GM18861 (cell line): ENCODE measurements around the gene SNAP23.
A peak's percentile ranks its signal among the peaks of the same experiment; 100 is the strongest.

Source experiments
- ATAC-seq: cut with Tn5 transposase; IDR thresholded peaks from one replicate; pipeline ENCODE4 v1.9.1; 2021; ENCODE audit not compliant: unreplicated experiment

Gene SNAP23

DNA sequence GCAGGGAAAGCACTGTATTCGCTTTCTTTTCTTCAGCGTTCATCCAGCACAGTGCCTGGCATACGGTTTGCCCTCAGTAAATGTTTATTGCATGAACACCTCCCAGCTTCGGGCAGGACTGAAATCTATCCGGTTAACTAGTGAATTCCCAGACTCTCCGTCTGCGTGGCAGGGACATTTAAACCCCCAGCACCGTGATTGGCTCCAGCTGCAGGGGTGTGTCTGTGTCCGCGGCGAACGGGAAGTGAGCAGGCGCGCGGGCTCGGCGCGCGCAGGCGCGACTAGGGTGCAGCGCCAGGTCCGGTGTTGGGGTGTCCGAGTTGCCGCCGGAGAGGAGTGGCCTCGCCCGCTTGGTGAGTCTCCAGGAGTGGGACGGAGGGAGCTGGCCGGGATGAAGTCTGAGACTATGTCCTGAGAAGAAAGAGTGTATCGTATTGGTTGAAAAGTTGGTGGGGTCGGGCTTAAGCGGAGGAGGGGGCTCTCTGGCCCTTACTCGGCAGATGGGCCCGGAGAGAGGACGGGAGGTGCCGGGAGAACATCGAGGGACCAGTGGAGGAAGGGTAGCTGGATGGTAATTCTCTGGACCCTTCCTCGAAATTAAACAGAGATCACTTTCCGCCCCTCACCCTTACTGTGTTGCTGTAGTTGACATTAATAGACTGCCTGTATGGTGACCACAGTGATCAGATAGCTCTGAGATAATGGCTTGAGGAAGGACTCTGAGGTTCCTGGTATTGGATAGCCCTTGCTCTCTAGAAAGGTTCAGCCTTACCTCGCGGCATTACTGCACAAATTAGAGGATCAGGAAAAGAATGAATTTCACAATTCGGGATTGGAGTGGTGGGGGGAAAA, at the start of gene SNAP23:
SNAP23 (plus strand) TSS at position 274 of the 852 bp plus-strand sequence. CDS start 16,213 bp downstream, outside the sequence.
- peak; percentile 68 for ATAC-seq

DNA sequence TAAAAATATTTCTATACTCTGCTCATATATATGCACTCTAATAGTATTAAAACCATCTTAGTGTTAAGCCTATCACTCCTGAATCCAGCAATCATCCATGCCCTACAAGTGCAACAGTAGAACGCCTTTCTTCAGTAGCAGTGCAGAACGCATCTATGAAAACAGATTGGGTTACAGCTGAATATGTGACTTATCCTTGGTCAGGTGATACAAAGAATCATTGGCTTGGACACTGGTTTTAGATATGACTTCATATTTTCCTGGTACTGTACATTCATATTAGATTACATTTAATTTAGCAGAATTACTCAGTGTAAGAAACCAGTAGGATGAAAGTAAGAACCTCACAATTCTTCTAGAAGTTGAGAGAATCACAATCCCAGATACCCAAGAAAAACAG, 47.8 kb upstream of the SNAP23 start:
- ATAC-seq, result no peak

DNA sequence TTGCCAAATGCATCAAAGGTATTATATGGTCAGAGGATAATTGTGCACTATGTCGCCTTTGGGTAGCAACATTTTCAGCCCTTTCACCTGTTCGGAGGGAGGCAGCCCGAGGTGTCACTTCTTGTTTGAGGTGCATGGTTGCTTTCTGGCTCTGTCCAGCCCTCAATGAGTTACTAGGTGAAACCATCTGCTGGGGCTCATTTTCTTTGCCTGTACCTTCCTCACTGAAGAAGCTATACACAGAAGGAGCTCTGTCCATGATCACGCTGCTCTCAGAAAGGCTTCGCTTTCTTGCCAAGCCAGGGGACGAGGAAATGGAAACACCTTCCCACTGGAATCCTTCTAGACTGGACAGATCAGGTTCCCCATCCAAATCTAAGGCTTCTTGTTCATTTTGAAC, 47.2 kb upstream of the SNAP23 start:
- ATAC-seq, result no peak

DNA sequence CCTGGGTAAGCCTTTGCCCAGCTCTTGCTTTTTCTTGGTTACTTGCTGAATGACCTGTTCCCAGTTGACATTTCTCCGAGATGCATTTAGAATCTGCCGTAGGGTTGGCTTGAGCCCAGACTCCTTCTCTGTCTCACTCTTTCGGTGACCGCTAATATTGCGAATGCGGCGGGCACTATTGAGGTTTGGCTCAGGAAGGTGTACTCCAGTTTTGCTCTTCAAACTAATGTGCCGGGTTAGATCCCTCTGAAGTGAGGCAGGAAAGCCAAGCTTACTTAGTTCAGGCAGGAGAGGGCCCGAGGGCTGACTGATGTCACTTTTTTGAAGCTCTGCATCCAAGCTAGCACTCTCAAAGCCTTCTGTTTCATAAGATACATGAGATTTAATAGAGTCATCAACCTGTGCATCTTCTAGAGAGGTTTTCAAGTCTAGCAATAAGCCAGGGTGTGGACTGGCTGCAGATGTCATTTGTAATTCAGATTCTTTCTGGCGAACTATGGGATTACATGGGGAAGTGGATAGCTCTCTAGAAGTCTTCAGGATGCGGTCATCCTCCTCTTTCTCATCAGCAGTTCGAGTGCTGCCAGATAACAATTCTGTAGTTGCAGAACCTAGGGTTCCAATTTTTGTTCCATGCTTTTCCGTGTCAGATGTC, 45.5 kb upstream of the SNAP23 start:
- ATAC-seq, result no peak

DNA sequence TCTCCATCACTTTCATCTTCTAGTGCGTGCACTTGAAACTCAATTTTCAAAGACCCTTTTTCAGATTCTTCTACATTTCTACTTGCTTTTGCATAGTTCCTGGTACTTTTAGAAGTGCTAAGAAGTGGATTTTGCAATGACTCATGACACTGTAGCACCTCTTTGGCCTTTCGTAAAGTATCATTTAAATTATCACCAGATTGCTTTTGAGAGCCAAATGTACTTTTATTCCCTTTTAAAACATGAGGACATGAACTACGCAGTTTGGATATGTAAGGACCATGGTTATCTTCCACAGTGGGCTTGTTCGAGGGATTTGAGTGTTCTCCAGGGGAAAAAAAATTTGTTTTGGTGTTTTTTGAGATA, 45.0 kb upstream of the SNAP23 start:
- ATAC-seq, result no peak

DNA sequence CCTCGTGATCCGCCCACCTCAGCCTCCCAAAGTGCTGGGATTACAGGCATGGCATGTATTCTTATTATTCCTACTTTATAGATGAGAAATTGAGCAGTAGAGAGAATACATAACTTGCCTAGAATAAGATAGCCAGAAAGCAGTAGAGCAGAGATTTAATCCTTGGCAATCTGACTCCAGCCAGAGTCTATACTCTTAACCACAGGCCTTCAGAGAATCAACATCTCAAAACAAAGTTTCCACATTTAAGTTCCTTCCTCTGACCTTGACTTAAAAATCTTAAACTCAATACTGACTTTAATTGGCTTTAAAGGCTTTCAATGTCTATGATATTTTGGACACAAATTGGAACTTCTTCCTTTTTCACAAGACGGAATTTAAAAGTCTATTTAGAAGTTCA, 41.6 kb upstream of the SNAP23 start:
- no peak for ATAC-seq

DNA sequence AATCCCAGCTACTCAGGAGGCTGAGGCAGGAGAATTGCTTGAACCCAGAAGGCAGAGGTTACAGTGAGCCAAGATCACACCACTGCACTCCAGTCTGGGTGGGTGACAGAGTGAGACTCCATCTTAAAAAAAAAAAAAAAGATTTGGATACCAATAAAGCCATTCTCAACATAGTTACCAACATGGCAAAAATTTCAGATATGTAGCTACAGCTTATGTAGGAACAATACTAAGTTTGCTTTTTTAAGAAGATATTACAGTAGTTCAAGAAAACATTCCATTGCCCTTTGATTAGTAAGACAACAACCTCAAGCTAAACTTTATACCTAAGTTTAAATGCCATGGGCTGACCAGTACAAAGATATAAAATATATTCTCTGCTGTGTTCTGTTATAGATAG, 38.9 kb upstream of the SNAP23 start:
- no peak for ATAC-seq

DNA sequence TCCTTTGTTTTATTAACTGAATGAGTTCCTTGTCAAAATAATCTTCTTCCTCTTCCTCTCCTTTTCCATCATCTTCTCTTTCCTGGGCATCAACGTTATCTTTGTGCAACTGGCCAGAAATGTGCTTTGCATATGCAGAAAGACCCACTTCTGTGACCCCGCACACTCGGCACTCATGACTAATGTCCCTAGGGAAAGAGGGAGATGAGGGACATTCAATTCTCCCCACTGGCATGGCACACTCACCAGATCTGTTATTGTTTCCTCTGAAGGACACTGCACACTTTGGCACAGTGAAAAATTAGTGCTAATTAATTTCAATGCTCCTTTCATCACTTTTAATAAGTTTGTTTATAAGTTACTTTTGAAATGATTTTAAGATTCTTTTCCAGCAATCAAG, 38.5 kb upstream of the SNAP23 start:
- ATAC-seq, result no peak

DNA sequence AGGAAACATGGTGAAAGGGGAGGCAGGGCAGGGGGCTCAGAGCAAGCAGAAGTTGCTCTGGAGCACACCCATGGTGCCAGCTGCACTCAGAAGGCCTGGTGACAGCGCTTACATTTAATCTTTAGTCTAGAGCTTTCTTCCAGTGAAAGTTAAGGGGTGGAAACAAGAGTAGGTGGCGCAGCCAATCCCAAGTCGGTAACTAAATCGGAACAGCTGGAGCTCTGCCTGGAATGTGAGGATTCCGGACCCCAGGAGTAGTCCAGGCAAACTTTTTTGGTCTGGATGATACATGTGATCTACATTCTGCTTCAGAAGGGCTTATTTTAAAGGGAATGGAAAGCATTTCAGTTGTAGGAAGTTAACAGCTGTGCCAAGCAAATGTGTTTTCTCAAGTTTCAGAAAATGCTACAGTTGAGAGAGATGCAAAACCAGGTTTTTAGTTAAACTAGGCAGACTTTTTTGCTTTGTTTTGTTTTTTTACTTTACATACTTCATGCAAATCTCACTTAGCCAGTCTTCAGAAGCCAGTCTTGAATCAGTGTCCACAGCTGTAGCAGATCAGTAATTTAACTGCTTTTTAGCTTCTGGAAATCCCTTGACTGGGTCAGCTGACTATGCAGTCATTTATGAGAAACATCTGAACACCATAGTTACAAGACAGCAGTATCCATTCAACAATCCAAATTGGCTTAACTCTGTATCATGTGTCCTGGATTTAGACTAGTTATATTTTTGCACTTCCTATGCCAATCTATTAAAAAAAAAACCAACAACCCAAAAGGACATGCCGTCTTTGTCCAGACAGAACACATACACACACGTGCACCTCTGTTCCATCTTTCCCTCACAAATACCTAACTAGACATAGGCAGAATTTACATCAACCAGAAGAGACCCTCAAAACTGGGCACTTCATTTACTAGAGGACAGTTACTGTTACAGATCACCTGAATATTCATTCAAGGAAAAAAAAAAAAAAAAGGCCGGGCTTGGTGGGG, 37.7 kb upstream of the SNAP23 start:
- peak; percentile 89 for ATAC-seq

DNA sequence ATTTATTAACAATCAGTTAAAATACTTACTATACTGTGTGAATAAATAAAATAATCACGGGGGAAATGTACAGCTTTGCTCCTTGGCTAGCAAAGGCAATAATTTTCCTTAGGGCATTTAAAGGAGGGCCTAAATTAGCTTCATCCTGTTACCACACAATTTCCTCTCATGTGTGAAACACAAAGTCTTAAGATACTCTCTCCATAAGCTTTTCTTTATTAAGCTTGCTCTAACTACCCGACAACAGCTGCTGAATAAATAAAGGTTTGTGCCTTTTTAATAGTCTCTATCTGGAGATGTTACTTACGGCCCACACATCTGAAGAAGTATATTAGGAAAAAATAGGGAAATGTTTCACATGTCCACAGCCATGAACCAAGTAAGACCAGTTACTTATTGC, 34.2 kb upstream of the SNAP23 start:
- ATAC-seq, result no peak

DNA sequence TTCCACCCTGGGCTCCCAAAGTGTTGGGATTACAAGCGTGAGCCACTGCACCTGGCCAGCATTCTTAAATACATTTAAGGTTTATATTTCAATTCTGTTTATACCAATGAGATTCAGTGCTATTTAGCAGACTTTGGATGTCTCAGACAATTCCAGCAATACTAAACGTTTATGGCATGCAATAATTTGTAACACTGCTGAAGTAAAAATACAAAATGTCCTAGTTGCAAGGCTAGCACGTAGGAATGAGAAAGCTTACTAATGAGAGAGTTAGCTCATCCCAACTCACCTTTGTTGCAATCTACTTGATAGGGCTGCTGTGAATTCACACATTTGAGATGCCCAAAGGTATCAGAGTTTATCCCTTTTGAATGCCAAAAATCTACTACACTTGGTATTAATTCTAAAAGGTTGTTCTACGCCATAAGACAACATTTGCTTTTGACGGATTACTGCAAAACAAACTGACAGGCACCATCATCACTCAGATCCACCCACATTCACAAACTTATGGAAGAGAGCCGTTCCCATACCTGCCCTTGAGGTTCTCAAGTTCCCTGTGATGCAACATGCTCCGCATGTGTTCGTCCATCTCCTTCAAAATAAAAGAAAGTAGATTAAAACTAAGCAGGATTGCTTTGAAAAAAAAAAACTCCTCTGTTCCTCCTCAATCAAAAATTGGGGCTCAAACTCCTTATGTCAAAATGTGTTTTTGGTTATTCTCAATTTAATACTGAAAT, 29.7 kb upstream of the SNAP23 start:
- ATAC-seq, result no peak

DNA sequence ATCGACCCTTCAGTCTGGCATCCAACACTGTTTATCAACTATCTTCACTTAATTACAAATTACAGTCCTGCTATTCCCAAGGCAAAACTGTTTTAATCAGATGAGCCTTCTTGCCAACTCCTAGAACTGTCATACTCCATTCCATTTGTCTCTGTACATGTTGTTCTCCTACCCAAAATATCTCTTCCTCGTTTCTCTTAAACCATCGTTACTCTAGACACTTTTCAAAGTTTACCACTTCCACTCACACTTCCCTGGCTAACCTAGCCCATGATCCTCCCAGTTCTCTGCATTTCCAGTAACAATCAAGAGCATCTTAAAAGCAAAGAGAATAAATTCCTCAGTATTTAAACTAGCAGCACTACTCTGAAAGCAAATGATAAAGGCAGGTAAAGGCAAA, 24.4 kb upstream of the SNAP23 start:
- ATAC-seq, result no peak

DNA sequence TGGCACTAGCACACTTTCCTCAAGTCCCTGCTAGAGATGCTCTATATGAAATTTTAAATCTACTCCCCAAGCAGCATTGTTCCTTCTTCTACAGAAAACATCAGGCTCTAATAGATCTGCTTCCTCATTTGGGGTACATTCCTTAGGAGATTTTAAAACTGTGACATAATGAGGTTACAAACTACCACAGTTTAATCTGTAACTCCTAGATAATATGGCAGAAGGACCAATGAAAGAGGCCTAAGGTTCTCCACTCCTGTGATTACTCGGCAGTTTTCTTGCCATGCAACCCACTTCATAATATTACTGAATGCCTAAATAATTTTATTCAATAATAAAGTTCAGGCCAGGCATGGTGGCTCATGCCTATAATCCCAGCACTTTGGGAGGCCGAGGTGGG, 20.6 kb upstream of the SNAP23 start:
- ATAC-seq, result no peak

DNA sequence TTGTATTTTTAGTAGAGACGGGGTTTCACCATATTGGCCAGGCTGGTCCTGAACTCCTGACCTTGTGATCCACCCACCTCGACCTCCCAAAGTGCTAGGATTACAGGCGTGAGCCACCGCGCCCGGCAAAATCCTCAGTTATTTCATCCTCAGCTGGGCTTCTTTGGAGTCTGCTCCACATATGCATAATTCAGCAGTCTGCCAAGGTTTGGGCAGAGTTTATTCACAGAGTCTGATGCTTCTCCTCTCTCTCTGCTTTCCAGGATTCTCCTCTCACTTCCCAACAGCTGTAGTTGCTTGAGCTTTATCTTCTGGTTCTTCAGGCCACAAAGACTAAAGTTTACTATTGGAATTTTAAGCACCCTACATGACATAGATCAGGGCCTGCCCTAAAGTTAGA, 12.7 kb upstream of the SNAP23 start:
- ATAC-seq, result no peak

DNA sequence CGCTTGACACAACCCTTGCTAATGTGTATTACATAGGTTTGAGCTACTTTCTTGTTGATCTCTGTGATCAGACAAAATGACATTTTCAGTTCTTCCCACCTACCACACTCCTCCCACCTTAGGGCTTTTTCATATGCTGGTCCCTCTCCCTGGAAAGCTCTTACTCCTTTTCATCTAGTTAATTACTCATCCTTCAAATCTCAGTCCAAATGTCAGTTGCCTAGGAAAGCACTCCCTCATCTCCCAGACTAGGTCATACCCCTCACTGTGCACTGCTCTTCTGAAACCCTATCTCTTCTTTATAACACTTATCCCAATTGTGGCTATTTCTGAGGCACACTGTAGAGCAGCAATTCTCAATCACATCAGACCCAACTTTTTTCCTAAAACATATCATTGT, 11.8 kb upstream of the SNAP23 start:
- no peak for ATAC-seq

DNA sequence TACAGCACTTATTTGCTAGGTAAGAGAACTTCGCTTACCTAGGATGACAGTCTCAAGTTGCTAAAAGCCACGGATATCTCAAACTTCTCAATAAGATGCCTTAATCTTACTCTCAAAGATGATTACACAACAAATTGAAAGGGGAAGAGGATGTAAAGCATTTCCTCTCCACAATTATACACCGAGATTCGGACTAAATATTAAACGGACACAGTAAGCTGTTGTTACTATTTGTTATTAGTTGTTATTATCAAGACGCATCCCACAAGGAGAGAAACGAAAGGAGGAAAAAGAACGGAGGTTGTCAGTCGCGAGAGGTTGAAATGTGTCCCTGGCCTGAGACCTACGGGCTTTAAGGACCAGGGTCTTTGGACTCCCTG, 5.2 kb upstream of the SNAP23 start:
- no peak for ATAC-seq

DNA sequence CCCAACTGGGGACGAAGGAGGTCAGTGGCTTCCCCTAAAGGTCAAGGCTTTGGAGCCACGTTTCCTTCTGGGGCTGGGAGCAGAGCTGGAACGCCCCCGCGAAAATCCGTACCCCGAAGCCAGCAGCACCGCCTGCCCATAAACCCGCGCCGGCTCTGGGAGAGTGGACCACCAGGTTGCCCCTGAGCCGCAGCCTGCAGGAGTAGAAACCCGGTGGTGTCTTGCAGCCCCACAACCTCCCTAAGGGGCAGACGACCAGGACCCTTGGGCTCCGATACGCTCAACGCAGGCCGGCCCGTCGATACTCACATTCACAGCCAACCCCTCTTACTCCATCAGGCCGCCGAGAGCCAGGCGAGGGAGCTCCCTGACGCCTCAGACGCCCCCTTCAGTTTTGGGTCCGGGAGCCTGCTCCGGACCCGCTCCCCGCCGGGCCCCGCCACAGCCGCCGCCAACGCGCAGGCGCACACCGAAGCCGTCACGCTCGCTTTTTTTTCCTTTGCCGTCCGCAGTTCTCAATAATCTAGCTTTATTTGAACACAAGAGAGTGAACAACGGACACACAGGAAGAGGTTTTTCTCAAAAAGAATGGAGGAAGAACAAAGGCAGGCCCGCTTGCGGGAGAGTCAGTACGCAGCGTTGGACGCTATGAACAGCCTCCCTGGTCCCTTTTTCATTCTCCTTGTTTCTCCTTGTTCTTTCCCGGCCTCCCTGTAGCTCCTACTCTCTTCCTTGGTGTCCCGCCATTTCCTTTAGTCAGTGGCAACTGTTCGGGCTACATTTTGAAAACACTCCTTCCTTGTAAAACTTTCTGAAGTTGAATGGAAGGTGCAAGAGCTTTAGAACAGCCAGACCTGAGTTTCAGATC, 4.5 kb upstream of the SNAP23 start, which contains the start of gene ZNF106:
ZNF106 (minus strand) TSS at position 471 of the 868 bp plus-strand sequence. CDS start 18,852 bp downstream, outside the sequence.
- peak; percentile 57 for ATAC-seq

DNA sequence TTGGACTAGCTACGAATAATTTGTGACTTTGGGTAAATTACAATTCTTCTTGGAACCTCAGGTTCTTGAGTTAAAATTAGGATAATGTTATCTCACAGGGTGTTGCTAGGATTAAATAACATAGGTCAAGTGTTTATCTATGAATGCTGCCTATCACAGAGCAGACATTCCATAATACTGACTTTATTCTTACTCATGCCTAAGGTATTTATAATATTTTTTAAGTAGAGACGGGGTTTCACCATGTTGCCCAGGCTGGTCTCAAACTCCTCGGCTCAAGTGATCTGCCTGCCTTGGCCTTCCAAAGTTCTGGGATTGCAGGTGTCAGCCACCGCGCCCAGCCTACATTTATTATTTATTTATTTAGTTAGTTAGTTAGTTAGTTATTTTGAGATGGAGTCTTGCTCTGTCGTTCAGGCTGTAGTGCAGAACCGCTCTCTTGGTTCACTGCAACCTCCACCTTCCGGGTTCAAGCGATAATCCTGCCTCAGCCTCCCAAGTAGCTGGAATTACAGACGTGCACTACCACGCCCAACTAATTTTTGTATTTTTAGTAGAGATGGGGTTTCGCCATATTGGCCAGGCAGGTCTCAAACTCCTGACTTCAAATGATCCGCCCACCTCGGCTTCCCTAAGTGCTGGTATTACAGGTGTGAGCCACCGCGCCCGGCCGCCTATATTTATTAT, 3.8 kb upstream of the SNAP23 start:
- ATAC-seq, result no peak

DNA sequence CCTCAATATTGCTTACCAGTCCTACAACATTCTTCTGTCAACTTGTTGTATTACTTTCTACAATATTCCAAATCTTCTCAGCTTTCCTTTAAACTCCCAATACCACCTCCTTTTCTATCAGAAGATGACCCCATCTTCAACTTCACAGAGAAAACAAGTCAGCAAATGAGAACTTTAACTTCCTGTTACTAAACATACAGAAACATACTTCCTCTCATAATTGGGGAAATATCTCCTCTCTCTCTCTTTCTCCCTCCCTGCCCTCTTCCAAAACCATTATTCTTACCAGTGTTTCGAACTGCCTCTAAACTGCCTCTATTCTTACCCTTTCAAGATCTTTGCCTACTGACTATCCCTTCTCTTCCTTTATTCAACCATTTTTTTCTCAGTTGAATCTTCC, 1.8 kb upstream of the SNAP23 start:
- ATAC-seq, result no peak
